ENCODE data around the gene GASK1B. TPM values are rescaled to one million over a fixed set of nuclear protein-coding genes. Genes with fewer than 3 reads are reported as not detected.

GASK1B gene
- total and polyA plus RNA-seq, 2 of the 13 experiments (the other 11 are each of a cell fraction or from before 2014, with no cell fraction given), result 29.1 to 40.4 TPM

GRCh38 chr4:158170691-158171561 is 1.9 kb downstream of the GASK1B start (continued):
- no peak for TF ChIP-seq MBNL3 (CRISPR knock-in tag; conservative IDR thresholded peaks at IDR 0.05)
- no peak for TF ChIP-seq DBP (CRISPR knock-in tag; IDR thresholded peaks at IDR 0.05; ENCODE audit: not compliant biosample characterization)
- no peak for TF ChIP-seq ZNF775 (CRISPR knock-in tag; IDR thresholded peaks at IDR 0.05; ENCODE audit: borderline replicate concordance)
- TF ChIP-seq ZNF234 (CRISPR knock-in tag; conservative IDR thresholded peaks at IDR 0.05), result no peak
- TF ChIP-seq ZNF3 (CRISPR knock-in tag; IDR thresholded peaks at IDR 0.05), result no peak
- no peak for TF ChIP-seq PCBP2 (optimal IDR thresholded peaks at IDR 0.05; ENCODE audit: low read depth, low read length, poor library complexity, severe bottlenecking)
- TF ChIP-seq SSRP1 (CRISPR knock-in tag; IDR thresholded peaks at IDR 0.05), result no peak
- no peak for TF ChIP-seq ZNF460 (CRISPR knock-in tag; IDR thresholded peaks at IDR 0.05; ENCODE audit: borderline replicate concordance)
- no peak for TF ChIP-seq ZNF782 (CRISPR knock-in tag; IDR thresholded peaks at IDR 0.05; ENCODE audit: borderline replicate concordance)
- 0 out of 2 replicates have a peak, but pooled peaks have one; percentile 32 for TF ChIP-seq STAT6 (CRISPR knock-in tag; IDR thresholded peaks at IDR 0.05; ENCODE audit: borderline replicate concordance)
- no peak for TF ChIP-seq CHCHD3 (CRISPR knock-in tag; IDR thresholded peaks at IDR 0.05)
- TF ChIP-seq ZNF446 (CRISPR knock-in tag; IDR thresholded peaks at IDR 0.05), result no peak
- TF ChIP-seq DRAP1 (CRISPR knock-in tag; IDR thresholded peaks at IDR 0.05), result no peak; the same call in 1 of the 2 replicates
- no peak for TF ChIP-seq NCOA1 (CRISPR knock-in tag; IDR thresholded peaks at IDR 0.05)
- TF ChIP-seq TCF7L2 (IDR thresholded peaks at IDR 0.05; ENCODE audit: low read depth, low read length), result no peak
- 0 out of 4 replicates have a peak, but pooled peaks of 1 of the 2 experiments have one; percentile 26 for TF ChIP-seq REST (IDR thresholded peaks at IDR 0.05; ENCODE audit: borderline replicate concordance in 1 of 2, low read depth in 1 of 2, low read length in 2 of 2)
- peak; percentile 66; the same call in 1 of the 2 replicates for TF ChIP-seq MZF1 (CRISPR knock-in tag; IDR thresholded peaks at IDR 0.05; ENCODE audit: borderline replicate concordance)
- TF ChIP-seq ZBTB34 (CRISPR knock-in tag; IDR thresholded peaks at IDR 0.05), result no peak
- TF ChIP-seq CEBPG (CRISPR knock-in tag; IDR thresholded peaks at IDR 0.05), result no peak
